GM21825 (cell line): Measurements from ENCODE around the gene B4GALT4.
"Not testable (repeated sequence)": the region's sequence is repeated elsewhere in the genome, so short reads cannot be mapped to it uniquely, and the experiment has no call there.

Experiments used
- ATAC-seq: cut with Tn5 transposase; IDR thresholded peaks from one replicate; pipeline ENCODE4 v1.9.1; 2021; ENCODE audit warnings: mild to moderate bottlenecking, moderate library complexity; ENCODE audit not compliant: unreplicated experiment

B4GALT4 gene

DNA sequence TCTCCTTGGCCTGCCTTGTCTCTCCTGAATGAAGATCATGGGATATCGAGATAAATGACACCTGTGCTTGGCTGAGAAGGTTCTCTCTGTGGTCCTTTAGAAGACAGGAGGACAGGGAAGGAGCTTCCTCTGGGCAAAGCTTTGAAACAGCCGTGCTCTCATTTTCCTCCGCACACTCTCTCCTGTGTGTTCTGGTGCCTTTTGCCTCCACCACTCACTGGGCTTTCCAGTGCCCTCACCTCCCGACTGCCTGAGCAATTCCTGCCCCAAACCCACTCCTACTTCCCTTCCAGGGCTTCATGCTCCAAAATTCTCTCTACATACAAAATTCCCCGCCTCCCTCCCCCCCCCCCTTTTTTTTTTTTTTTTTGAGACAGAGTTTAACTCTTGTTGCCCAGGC, 35.0 kb downstream of the B4GALT4 start:
- ATAC-seq = no peak

DNA sequence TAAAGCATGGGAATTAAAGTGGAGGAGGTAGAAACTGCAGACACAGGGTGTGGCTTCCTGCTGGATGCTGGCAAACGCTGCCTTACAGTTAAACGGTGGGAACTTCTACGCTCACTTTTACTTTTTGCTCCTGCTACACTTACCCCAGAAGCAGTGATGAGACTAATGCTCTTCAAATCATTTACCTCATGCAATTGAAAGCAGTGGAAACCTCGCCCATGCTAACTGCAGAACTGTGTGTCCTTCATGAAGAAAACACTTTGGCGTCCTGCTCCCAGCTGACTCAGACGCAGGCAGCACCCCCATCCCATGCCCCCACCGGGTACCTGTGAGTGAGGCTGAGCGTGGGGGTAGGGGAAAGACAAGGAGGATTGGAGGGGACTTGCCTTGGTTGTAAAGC, 35.5 kb downstream of the B4GALT4 start:
- ATAC-seq = no peak

DNA sequence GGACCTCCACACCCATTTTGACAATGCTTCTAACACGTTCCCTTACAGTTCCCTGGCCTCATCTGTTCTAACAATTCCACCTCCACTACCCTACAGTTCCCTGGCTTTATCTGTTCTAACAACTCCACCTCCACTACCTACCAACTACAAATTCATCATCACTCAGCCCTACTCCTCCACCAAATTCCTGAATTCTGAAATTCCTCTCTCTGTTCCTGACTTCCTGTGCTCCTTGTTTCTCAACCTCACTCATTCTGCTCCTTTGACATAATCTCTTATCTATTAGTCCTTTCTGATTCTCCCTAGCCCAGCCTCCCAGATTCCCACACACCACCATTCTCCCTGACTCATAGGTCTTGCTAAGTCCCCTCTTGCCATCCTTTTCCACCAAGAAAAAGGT, 44.8 kb downstream of the B4GALT4 start:
- ATAC-seq = no peak

DNA sequence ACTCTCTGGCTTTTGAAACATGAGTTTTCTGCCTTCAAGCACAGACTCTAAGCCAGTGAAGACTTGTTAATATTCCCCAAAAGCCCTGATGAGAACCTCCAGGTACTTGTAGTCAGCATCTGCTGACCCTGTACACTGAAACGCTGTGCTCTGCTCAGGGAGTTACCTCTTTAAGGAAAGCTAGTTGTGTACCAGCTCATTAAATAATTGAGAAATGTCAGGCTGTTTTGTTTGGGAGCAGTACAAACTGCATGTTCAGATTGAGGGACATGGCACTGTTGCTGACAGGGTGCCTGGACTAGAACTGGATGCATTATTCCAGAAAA, 45.6 kb downstream of the B4GALT4 start:
- no peak for ATAC-seq

DNA sequence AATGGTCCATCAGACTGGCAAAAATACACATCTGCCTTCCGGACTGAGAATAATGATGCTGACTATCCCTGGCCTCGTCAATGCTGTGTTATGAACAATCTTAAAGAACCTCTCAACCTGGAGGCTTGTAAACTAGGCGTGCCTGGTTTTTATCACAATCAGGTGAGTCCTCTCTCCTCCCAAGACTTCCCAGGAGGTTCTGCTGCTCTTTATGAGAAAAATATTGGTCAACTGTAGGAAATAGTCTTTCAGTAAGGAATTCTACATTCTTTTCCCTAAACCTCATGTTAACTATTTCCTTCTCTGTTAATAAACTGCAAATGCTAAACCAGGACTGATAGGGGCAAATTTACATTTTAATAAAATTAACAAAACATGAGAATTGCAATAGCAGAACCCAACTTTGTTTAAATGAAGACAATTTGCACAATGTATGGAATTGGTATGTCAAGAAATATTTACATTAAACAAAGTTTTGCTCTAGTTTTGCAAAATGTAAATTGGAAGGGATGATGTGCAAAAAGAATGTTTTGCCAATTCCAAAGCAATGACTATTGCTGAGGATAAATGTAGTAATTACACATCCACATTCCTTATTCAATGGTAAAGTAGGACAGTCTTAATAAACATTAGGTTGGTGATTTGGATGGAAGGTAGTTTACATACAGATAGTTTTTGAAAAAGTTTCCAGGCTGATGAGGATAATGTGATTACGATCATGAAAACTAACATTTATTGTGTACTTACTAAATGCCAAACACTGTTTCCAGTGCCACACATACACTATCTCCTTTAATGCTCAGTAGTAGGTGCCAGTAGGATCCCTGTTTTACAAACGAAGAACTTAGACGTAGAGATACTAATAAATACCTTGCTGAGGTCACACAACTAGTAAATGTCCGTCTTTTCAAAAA, 46.2 kb downstream of the B4GALT4 start:
- no peak for ATAC-seq

DNA sequence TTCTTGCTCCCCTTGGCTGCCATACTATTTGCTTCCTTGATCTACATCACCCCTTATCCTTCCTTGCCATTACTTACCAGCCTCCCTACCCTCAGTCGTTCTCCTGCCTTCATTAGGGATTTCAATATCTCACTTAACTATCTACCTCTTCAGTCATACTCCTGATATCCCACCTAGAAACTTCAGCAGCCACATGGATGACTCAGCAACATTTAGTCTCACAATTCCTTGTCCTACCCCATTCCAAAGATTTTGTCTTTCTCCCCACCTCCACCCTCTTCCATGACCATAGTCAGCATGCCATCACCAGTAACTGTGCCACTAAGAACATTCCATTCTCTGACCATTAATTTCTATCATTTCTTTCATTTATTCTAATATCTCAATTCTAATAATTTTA, 48.9 kb downstream of the B4GALT4 start:
- ATAC-seq = no peak

DNA sequence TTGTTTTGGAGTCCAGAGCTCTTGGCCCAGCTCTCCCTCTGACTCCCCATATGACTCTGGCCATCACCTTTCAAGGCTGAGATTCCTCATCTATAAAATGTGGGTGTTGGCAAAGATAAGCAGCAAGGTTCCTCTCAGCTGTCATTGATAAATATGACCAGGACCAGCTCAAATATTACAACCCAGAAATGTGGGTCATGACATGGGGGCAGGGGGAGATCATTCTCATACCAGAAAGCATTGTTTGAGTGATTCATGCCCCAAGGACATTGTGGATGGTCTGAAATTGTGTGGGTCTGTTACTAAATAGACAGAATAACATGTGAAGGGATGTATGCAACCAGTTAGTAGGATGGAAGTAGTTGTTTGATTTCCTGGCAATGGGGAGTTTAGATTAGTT, 53.4 kb downstream of the B4GALT4 start:
- ATAC-seq = no peak

DNA sequence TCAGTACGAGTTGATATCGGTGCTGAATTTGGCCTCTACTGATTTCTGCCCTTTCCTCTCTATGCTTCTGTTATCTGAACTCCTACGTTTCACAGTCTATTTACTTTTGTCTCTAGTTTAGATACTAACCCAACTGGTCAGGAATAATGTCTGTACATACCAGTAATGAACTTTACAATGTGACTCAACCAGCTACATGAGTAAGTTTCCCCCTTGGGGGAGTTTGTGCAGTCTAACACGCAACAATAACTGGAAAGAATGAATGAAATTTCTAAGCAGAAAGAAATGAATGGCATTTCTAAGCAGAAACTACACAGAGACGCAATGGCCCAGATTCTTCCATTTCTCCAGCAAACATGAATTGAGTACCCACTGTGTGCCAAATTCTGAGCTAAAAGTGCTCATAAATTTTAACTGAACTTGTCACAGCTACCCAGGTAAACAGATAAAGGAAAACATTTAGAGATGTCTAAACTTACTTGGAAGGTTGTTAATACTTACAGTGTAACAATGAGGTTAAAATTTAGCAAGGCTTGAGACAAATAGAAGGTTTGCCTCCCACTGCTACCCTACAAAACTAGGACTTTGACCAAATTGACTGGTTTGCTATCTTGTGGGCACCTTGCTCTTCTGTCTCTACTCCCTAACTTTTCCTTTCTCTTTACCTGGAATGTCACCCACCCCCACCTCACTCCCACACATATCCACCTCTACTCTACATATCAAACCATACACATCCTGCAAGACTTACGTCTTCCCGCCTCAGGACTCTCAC, 55.7 kb downstream of the B4GALT4 start:
- ATAC-seq = no peak

DNA sequence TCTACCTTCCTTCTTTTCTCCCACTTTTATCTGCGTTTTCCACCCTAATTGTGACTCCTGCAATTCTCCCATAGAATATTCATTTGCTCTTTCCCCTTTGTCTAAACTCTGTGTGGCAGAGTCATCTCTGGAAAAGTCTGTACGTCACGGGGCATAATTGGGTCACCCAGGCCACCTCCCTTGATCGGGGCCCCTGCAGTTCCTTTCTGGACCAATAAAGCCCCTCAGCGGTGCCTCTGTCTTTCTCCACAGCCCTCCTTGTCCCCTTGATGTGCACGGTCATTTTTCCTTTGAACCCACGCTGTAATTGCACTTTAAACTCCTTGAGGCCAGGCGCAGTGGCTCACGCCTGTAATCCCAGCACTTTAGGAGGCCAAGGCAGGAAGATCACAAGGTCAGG, 56.6 kb downstream of the B4GALT4 start:
- ATAC-seq = no peak

DNA sequence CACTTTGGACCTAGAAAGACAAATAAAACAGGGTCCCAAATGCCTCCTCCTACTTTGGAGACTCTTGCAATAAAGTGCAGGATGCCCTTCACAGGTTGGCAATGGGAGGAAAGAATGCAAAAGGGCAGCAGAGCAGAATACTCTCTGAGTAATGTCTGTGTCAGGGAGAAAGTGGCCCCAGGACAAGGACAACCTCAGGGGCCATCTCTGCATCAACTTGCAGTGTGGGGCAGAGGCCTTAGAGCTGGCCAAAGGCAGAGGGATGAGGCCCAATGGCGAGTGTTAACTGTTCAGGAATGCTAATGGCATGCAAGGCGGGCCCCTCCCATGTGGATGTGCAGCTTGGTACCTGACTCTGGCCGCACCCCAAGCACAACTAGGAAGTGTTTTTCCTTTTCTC, 58.9 kb downstream of the B4GALT4 start:
- no peak for ATAC-seq

DNA sequence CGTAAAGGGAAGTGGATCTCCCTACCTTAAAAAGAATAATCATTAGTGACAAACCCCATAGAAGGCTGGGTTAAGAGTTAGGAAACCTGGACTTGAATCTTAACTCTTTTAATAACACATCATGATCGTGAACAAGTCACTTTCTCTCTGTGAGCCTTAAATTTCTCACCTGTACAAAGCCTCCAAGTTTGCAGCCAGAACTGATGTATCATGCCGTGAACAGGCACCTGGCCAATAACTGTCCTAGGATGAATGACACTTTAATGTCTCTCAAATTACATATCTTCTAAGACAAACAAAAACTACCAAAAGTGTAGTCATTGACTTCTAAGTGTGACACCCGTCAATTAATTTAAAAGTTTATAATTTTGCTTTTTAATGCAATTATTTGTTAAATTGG, 63.4 kb downstream of the B4GALT4 start:
- no peak for ATAC-seq

DNA sequence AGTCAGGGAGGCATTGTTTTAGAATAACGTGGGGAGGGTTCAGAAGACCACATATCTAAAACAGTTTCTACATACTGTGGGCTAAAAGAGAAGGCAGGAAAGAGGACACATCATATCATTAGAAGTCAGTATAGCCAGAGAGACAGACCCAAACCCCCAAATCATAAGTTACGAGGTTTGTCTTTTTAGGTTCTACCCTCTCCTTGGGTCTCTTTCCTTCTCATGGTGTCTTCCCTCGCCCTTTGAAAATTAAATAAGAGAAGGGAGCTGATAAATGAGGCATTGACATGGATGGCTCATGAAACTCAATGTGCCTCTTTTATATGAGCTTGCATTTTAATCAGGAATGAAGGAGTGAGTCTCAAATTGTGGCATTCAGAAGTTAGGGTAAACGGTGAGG, 63.9 kb downstream of the B4GALT4 start:
- ATAC-seq = no peak

DNA sequence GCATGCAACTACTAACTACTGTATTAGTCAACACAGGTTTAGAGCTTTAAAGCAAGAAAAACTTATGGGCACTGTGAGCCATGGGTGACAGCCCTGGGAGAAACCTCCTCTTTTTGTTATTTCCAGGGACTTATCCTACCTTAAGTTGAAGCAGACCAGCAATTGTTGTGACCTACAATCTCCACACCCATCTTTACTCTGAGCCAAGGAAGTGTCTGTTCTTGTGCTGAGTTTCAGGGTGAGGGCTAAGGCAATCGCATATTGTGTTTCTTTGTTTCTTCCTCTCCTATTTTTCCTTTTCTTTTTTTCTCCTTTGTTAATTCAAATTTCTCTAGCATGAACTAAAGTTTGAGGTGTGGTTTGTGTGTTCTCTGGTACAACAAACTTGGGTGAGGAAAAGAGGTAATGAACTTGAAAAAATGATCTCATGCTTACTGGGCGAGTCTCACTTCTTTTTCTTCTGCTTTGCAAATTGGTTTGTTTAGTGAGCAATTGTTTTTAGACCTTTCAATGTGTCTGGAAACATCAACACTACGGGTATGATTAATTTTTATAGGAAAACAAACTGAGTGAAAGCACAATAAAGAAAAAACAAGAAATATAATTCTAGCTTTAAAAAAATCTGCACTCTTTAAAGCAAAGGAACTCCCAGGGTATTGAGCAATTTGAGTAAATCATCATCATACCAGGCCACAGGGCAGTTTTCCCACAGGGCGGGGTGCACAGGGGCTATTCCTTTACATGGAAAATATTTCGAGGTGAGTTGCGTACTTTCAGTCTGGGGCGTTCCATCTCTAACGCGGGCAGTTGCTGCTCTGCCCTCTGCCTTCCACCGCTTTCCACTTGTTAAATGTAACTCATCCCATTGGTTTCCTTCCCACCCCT, 64.6 kb downstream of the B4GALT4 start:
- no peak for ATAC-seq

DNA sequence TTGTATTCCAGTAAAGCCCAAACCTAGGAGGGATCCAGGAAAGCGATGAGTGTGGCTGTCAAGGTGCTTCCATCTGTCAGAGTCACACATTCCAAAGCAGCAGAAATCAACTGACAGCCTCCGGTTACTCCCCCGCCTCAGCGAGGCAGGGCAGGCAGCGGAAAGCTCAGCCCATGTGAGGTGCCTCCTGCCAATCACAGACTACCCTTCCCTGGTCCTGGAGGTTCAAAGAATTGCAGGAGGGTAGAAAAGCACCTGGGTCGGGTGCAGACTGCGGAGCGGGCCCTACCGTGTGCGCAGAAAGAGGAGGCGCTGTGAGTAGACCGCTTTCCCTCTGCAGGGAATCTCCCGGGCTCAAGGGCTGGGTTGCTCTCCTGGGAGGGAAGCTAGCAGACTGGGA, 67.4 kb downstream of the B4GALT4 start, which contains the start of gene UPK1B:
Gene UPK1B (plus strand): TSS at position 274 of the 400 bp plus-strand sequence. CDS start 13,144 bp downstream, outside the sequence.
- ATAC-seq = no peak

DNA sequence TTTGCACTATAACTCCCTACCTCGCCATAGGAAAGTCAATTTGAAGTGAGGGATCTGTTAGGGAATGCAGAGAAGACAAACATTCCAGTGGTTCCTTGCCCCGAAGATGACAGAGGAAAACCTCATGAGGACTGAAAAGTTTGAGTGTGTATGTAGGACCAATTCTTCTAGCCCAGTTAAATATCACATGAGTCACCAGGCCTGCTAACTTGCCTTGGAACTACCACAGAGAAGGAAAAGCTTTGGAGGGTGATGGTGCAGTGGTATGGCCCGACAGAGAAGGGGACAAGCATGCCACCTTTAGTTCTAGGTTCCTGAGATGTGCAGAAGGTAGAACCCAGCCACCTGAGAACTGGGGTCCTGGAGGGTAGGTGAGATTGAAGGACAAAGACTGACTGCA, 69.9 kb downstream of the B4GALT4 start:
- no peak for ATAC-seq

DNA sequence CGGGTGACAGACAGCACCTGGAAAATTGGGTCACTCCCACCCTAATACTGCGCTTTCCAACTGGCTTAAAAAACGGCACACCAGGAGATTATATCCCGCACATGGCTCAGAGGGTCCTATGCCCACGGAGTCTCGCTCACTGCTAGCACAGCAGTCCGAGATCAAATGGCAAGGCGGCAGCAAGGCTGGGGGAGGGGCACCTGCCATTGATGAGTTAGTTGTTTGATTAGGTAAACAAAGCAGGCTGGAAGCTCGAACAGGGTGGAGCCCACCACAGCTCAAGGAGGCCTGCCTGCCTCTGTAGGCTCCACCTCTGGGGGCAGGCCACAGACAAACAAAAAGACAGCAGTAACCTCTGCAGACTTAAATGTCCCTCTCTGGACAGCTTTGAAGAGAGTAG, 75.9 kb downstream of the B4GALT4 start:
- not testable (repeated sequence) for ATAC-seq
